ENCODE results near the gene KCTD21.

KCTD21 gene

DNA sequence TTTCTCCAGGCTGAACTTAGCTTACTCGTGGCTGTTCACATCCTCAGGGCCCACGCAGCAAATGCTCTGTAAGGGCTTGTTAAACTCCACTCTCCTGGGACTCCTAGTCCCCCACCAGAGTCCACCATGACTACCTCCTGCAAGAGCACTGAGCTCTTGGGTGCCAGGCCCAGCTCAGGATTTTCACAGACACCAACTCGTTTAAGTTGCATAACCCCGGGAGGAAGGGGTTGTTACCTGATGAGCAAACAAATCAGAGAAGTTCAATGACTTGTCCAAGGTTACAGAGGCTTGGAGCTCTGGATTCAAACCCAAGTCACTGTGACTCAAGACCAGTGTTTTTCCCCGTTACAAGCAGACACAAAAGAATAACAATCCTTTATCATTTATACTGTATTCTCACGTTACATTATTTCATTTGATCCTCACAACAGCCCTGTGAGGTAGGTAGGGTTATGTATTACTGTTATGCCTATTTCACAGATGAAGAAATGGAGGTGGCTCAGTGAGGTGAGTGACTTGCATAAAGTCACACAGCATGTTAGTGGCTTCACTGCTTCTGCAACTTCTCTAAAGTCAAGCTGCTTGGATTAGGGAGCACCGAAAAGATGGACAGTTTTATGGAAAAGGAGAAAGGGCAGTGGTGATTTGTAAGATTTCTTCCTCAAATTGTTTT is 17.4 kb downstream of the KCTD21 start:
- no peak for DNase-seq

DNA sequence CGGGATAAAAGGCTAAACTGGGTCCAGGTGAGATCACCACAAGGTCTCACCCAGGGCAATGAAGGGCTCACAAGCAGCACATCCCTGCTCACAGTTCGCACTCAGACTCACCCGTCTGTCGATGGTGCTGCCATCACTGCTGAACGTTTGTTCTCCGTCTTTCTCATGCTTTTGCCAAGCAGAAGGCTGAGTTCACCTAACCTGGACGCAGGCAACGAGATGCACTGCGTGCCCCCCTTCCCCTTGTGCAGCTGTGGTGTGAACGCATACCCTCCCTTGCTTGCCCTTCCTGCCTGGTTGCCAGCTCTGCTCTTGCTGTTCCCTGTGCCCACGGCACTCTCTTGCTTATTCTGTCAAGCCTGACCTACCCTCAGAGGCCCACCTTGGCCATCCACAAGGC is 18.0 kb downstream of the KCTD21 start:
- DNase-seq = no peak

DNA sequence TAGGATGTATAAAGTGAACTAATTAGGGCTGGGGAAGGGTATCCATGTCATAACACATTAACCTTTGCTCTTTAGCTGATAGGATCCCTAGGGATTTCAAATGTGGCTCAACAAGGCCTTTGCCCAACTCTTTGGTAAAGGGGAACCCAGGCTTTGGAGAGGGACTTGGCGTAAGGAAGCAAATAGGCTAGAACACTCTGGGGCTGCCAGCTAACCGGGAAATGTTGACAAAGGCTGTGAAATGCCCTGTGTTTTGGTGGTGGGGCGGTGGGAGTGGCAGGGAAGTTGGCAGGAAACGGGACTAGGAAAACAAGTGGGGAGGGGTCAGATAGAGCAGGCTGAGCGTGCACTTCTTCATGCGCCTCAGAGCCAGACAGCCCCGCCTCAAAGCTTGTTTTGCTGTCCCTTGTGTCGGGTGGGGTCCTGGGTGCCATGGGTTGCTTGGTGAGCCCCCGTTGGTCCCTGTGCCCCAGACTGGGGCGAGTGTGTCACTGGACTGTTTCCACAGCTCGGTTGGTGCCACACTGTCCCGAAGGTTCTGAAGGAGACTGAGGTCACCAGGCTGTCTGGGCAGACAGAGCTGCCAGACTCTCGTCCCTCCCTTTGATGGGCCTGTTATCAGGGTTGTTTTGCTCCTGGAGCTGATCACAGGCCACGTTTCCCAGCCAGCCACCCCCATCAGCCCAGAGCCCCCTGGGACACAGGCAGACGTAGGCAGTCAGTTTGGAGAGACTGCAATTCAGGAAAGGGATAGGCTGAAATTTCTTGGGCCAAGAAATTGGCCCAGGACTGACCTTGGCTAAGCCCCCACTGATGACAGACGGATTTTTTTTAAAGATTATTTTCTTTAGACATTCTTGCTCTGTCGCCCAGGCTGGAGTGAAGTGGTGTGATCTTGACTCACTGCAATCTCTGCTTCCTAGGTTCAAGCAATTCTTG is 19.6 kb downstream of the KCTD21 start:
- DNase-seq = peak; percentile 85

- DNase-seq = no peak
Measured at GRCh38 chr11:78166855-78167469, 21.5 kb downstream of the KCTD21 start.

DNA sequence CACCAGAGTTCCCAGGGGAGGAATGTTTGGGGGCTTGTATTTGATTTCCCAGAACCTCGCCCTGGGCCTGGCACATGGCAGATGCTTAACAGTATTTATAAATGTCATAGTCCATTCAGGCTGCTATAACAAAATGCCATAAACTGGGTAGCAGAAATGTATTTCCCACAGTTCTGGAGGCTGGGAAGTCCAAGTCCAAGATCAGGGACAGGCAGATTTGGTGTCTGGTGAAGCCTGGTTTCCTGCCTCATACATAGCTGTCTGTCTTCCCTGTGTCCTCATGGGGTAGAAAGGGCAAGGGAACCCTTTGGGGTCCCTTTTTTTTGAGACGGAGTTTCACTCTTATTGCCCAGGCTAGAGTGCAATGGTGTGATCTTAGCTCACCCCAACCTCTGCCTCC is 24.0 kb downstream of the KCTD21 start:
- no peak for DNase-seq

GRCh38 chr11:78163828-78164227 is 24.6 kb downstream of the KCTD21 start:
- DNase-seq = no peak

- no peak for DNase-seq
Measured at GRCh38 chr11:78161962-78162371, 26.5 kb downstream of the KCTD21 start.

GRCh38 chr11:78161346-78161745 is 27.1 kb downstream of the KCTD21 start:
- DNase-seq = no peak

DNA sequence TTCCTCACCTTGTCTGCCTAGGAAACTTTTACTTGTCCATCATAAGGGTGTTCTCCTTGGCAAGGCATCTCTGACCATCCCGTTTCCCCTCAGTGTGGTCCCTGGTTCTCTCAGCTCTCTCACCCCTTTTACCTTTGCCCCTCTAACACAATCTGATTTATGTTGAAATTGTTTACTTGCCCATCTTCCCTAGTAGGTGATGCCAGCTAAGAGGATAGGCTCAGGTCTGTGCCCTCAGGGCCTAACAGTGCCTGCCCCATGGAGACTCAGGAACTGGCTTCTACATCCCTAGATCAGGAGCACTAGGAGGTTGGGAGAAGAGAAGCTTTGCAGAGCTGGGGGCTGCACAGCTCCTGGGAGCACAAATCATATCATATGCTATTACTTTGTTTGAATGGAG is 27.9 kb downstream of the KCTD21 start:
- no peak for DNase-seq

- DNase-seq = no peak
Measured at GRCh38 chr11:78158987-78159652, 29.3 kb downstream of the KCTD21 start.

GRCh38 chr11:78156127-78156844 is 32.1 kb downstream of the KCTD21 start:
- peak; percentile 55 for DNase-seq

GRCh38 chr11:78151804-78152203 is 36.6 kb downstream of the KCTD21 start:
- DNase-seq = no peak

GRCh38 chr11:78150754-78151153 is 37.7 kb downstream of the KCTD21 start:
- no peak for DNase-seq

DNA sequence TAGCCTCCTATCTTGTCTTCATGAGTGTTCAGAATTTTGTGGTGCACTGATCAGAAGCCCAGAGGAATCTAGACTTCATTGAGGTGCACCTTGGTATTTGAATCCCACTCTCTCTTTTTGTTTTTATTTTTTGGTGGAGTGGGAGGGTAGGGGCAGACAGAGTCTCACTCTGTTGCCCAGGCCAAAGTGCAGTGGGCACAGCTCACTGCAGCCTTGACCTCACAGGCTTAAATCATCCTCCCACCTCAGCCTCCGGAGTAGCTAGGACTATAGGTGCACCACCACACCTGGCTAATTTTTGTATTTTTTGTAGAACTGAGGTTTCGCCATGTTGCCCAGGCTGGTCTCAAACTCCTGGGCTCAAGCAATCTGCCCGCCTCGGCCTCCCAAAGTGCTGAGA is 38.1 kb downstream of the KCTD21 start:
- no peak for DNase-seq

DNA sequence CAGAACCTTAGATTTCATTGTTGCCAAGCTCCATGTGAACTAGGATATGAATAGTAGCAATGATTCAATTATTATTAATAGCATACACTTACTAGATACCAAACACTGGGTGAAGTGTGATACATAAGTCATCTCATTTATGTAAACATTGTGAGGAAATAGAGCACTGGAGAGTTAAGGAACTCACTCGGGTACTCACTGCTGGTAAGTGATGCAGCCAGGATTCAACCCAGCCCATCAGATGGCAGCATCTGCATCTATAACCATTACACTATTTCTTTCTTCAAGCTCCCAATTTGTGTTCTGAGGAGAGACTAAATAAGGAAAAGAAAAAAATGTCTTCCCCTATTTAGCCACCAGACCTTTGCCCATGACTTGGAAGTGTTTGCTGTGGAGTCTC is 38.8 kb downstream of the KCTD21 start:
- DNase-seq = peak; percentile 60

GRCh38 chr11:78147807-78148206 is 40.6 kb downstream of the KCTD21 start:
- DNase-seq = no peak

- DNase-seq = no peak
Measured at GRCh38 chr11:78145511-78146025, 42.9 kb downstream of the KCTD21 start.

DNA sequence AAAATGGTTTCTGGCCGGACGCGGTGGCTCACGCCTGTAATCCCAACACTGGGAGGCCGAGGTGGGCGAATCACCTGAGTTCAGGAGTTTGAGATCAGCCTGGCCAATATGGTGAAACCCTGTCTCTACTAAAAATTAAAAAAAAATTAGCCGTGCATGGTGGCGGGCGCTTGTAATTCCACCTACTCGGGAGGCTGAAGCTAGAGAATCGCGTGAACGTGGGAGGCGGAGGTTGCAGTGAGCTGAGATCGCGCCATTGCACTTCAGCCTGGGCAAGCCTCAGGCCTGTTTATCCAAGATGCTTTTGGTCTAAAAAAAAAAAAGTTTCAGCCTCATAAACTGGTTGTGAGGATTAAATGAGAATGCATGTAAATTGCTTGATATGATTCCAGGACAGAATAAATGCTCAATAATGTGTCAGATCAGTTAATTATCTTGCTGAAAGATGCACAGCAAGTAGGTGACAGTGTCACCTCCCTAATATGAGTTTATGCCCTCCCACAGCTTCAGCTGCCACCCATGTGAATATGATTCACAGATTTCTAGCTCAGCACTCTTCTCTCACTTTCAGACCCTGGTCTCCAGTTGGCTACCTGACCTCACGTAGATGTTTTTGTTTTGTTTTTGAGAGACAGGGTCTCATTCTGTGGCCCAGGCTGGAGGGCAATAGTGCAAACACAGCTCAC is 47.9 kb downstream of the KCTD21 start:
- no peak for DNase-seq

GRCh38 chr11:78139422-78140391 is 48.7 kb downstream of the KCTD21 start, which contains the start of gene ALG8:
ALG8 (minus strand) TSS chr11:78139626; CDS start chr11:78139588, 38 bp downstream.
- peak; percentile 94 for DNase-seq

All from fibroblast of skin of right quadriceps (primary cell).